ENCODE results near the gene GALNT9.
A peak's percentile ranks its signal among the peaks of the same experiment; 100 is the strongest.

GALNT9 gene

GRCh38 chr12:132292328-132293319 lies 36.8 kb downstream of the GALNT9 start:
- no peak for DNase-seq

- DNase-seq, result no peak
Observed at GRCh38 chr12:132291402-132292175, 37.8 kb downstream of the GALNT9 start.

DNA sequence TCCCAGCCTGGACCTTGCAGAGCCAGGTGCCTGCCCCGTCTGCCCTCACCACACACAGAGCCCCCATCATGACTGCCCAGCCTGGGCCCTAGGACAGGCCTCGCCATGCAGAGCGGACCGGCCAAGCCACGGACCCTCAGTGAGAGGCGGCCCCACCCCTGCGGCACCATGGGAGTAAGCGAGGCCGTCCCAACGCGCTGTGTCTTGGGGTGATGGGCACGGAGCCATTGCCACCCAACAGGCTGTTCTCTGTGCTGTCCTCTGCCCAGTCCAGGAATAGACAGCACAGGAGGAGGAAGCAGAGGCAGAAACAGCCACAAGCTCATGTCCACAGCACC lies 39.2 kb downstream of the GALNT9 start:
- no peak for DNase-seq

- no peak for DNase-seq
Observed at GRCh38 chr12:132289356-132290202, 39.8 kb downstream of the GALNT9 start.

GRCh38 chr12:132288516-132289215 lies 40.7 kb downstream of the GALNT9 start:
- no peak for DNase-seq

DNA sequence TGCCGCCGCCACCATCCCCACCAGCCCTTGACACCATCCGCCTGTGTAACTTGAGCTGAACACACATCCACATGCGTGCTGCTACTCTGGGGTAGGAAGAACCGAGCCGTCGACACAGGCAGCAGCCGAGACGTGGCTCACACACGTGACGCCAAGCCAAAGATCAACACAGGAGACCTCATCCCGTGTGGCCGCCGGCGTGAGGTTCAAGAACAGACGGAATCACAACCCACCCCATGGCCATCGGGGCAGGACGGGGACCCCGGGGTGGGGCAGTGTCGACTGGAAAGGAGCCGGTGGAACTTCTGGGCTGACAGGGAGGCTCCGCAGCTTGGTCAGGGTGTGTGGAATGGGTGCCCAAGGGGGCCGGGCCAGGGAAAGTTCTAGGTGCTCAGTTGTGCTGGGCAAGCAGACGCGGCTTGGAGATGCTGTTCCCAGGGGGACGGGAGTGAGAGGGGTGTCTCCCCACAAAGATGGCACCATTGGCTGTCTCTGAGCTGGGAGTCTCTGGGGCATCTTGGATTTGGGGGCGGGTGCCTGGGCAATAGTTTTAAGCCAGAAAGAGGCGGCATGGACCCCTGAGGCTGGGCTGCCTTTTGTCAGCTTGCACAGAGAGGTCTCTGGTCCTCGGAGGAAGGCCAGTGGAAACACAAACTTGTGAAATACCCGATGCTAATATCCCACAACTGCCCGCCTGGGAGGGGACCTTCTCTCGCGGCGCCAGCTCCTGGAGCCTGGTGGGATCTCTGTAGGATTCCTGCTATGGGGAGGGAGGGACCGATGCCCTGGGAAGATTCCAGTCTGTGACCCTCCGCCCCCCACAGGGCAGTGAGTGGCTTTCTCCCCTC lies 41.8 kb downstream of the GALNT9 start:
- DNase-seq, result no peak

- no peak for DNase-seq
Observed at GRCh38 chr12:132286912-132287311, 42.5 kb downstream of the GALNT9 start.

GRCh38 chr12:132285991-132286681 lies 43.3 kb downstream of the GALNT9 start:
- DNase-seq, result peak; percentile 46

DNA sequence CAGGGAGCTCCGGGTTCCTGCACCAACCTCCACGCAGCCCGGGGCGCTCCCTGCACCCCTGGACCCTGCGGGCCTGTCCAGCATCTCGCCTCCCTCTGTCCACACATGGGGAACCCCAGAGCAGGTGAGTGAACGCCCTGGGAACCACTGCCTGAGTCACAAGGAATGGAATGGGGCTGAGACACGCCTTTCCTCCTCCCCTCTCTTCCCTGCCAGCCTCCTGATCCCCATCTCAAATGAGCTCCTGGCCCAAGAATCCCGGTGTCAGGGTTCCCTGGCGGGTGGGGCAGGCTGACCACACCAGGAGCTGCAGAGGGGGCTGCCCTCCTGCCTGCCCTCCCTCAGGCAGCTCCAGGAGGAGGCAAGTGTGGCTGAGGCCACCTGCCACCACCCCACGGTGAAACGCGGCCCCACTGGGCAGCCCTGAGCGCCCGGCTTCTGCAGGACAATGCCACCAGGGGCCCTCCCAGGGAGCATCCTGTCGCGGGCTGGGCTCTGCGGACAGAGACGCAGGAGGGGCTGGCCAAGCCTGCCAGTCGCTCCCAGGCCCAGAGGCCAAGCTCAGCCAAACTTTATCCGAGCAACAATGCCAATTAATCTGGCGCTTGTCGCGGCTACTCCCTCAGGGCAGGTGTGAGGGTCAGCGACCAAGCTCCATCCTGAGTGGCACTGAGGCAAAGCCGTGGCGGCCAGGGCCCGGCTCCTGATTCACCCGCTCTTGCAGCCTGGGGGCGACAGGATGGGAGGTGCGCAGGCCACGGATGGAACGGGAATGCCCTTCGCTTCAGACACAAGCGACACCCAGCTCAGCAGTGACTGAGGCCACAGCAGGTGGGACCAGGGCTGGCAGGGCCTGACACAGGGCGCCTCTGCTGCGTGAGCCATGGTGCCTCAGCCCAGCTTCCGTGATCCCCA lies 44.3 kb downstream of the GALNT9 start:
- no peak for DNase-seq

GRCh38 chr12:132284071-132284826 lies 45.1 kb downstream of the GALNT9 start:
- DNase-seq, result no peak

GRCh38 chr12:132282950-132283771 lies 46.2 kb downstream of the GALNT9 start:
- peak; percentile 19 for DNase-seq

DNA sequence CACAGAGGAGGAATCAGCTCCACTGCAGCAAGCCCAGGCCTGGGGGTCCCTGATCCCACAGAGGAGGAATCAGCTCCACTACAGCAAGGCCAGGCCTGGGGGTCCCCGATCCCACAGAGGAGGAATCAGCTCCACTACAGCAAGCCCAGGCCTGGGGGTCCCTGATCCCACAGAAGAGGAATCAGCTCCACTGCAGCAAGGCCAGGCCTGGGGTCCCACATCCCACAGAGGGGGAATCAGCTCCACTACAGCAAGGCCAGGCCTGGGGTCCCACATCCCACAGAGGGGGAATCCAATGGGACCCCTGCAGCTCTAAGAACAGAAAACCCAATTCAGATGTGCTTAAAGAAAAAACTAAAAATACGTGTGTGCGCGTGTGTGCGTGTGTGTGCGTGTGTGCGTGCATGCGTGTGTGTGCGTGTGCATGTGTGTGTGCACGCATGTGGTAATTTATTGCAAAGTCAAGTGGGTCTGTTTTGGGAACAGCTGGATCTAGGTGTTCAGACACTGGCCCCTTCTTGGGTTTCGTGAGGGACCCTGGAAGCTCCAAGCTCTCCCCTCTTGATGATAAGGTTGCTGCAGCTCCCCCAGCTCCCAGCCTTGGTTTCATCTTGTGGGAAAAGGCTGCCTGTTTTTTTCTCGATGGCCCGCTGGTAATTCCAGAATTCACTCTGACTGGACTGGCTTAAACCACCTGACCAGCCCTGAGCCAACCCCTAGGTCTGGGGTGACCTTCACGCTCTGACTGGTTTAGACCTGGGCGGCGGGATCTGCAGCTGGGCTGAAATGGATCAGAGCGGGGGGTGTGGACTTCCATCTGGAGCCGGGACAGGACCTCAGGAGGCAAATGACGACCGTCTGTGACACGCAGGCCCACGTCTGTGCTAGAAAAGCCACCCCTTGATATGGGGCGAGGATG lies 47.1 kb downstream of the GALNT9 start:
- no peak for DNase-seq

DNA sequence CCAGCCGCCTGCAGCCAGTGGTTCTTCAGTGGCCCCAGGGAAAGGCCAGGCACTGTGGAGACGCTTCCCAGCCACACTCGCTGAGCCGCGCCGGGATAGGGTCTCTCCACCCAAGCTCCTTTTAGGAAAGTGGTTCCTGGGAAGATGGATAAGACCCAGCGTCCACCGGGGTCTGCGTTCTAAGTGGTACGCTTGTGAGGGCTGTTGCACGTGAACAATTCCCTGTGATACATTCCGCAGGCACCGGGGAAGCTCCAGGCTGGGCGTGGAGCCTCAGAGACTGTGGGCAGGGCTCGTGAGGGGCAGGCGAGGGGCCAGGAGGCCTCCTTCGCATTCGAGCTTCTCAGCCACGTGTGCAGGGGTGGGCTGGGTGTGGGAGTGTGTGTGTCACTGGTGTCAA lies 48.4 kb downstream of the GALNT9 start:
- DNase-seq, result no peak

GRCh38 chr12:132280406-132280805 lies 49.0 kb downstream of the GALNT9 start:
- no peak for DNase-seq

DNA sequence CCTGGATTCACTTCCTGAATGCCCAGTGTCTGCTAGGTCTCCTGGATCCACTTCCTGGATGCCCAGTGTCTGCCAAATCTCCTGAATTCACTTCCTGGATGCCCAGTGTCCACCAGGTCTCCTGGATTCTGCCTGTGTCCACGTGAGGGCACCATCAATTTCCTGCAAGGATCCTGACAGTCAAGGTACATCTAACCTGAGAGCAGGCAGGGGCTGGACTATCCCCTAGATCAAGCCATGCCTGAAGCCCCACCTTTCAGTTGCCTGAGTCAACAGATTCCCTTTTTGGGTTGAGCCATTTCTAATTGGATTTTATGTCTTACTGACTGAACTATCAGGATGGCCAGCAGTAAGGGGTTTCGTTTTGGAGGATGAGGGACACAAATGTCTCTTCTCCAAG lies 49.5 kb downstream of the GALNT9 start:
- DNase-seq, result no peak

DNA sequence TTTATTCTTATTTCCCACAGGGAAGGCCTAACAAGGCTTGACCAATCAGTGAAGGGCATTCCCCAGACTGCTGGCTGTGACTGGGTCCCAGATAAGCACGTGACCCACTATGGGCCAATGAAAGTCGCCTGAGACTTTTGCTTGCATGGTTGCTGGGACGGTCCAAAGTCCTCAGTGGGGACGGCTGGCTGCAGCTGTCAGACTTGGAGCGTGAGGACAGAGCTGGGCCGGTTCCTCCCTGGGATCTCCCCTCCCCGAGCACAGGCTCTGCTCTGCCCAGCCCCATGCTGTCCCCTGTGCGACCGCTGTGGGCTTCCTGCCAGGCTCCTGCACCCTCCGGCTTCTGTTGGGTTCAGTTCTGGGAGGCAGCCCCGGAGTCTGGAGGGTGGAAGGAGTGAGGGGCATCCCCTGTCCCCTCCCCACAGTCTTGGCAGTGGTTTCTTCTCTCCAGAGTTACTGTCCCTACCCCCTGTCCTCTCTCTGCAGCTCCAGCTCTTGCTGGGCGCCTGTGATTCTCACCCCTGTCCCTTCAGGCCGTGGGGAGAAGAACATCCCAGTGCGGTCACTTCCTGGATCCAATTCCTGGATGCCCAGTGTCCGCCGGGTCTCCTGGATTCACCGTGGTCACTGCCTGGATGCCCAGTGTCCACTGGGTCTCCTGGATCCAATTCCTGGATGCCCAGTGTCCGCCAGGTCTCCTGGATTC lies 50.1 kb downstream of the GALNT9 start:
- no peak for DNase-seq
